Lower leg skin (tissue), 3 donors: Measurements from ENCODE around the gene NPS.

Experiments
- POLR2A ChIP-seq, 2 donors: fragments of 450-650 bp; IDR thresholded peaks; one replicate each; pipeline ENCODE4 v1.6.1; 2016 to 2017; ENCODE audit warnings: antibody characterized with exemption in 2 of 2, mild to moderate bottlenecking in 1 of 2, moderate library complexity in 1 of 2
- TF ChIP-seq, protein P1 (sequence below), 3 donors: fragments of 450-650 bp; IDR thresholded peaks; one replicate each; pipeline ENCODE4 v1.5.1; 2016; ENCODE audit warnings: antibody characterized with exemption in 3 of 3, mild to moderate bottlenecking in 3 of 3, moderate library complexity in 2 of 3

DNA sequence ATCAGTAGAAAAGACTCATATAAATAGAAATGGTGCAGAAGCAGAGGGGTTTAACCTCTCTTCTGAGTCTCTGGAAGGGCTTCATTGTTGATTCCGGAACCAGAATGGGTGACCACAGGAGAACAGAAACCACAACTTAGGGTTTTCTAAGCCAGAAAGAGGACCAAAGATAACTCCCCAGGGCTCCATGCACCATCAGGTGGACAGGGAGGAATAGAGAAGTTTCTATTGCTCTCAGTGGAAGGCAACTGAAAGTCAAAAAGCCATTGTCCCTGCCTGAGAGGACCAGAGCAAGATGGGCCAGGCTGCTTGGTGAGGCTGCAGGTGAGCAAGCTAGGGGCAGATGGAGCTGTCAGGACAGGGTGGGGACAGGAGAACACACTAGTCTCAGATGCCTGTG, 14.6 kb upstream of the NPS start:
- TF ChIP-seq POLR2A (IDR thresholded peaks at IDR 0.05) = no peak
- TF ChIP-seq, protein P1, sequence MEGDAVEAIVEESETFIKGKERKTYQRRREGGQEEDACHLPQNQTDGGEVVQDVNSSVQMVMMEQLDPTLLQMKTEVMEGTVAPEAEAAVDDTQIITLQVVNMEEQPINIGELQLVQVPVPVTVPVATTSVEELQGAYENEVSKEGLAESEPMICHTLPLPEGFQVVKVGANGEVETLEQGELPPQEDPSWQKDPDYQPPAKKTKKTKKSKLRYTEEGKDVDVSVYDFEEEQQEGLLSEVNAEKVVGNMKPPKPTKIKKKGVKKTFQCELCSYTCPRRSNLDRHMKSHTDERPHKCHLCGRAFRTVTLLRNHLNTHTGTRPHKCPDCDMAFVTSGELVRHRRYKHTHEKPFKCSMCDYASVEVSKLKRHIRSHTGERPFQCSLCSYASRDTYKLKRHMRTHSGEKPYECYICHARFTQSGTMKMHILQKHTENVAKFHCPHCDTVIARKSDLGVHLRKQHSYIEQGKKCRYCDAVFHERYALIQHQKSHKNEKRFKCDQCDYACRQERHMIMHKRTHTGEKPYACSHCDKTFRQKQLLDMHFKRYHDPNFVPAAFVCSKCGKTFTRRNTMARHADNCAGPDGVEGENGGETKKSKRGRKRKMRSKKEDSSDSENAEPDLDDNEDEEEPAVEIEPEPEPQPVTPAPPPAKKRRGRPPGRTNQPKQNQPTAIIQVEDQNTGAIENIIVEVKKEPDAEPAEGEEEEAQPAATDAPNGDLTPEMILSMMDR (IDR thresholded peaks at IDR 0.05) = no peak
